ENCODE measurements around the gene RALY. TPM values are rescaled to one million over a fixed set of nuclear protein-coding genes. Genes with fewer than 3 reads are reported as not detected.

The RALY gene
- total and polyA plus RNA-seq, 10 of the 15 experiments (the other 5 are each of a cell fraction or from before 2014, with no cell fraction given), result 1.2 to 246 (median 137) TPM

GRCh38 chr20:33993576-33994221 is at the start of gene RALY (continued):
- TF ChIP-seq ZBTB33 (IDR thresholded peaks at IDR 0.05) (no peak), KAT2A (conservative IDR thresholded peaks at IDR 0.05; ENCODE audit: control insufficient read depth, low read depth, low read length) (no peak), E2F8 (IDR thresholded peaks at IDR 0.05; ENCODE audit: low read depth, partially characterized antibody) (no peak), USF2 (IDR thresholded peaks at IDR 0.05; ENCODE audit: borderline replicate concordance, low read depth, low read length) (no peak), SUPT20H (IDR thresholded peaks at IDR 0.05; ENCODE audit: borderline replicate concordance, control insufficient read depth, low read depth, low read length) (no peak), SUZ12 (IDR thresholded peaks at IDR 0.05; ENCODE audit: unreplicated experiment) (no peak), CREB1 (IDR thresholded peaks at IDR 0.05; ENCODE audit: low read depth) (no peak), USF1 (IDR thresholded peaks at IDR 0.05; ENCODE audit: borderline replicate concordance, extremely low read length, insufficient read depth, low read depth, low read length) (no peak), NFIC (IDR thresholded peaks at IDR 0.05; ENCODE audit: low read depth, low read length) (no peak), NRF1 (conservative IDR thresholded peaks at IDR 0.05; ENCODE audit: low read depth, low read length) (no peak), MEF2A (IDR thresholded peaks at IDR 0.05; ENCODE audit: insufficient read depth, low read depth, low read length) (no peak; the same call in 1 of the 2 replicates), JUNB (IDR thresholded peaks at IDR 0.05) (no peak), RBBP5 (conservative IDR thresholded peaks at IDR 0.05) (no peak), POLR2AphosphoS5 (IDR thresholded peaks at IDR 0.05; ENCODE audit: low read length) (peak; percentile 98), NKRF (conservative IDR thresholded peaks at IDR 0.05) (peak; percentile 94), EED (IDR thresholded peaks at IDR 0.05; ENCODE audit: low read depth) (no peak)

Data from GM12878 (cell line).